ENCODE results near the gene AEBP1. TPM values are rescaled to one million over a fixed set of nuclear protein-coding genes. Genes with fewer than 3 reads are reported as not detected.
A peak's percentile ranks its signal among the peaks of the same experiment; 100 is the strongest.

Gene AEBP1
- total RNA-seq, 1 donor from 2014 or later, result 65.0 TPM

DNA sequence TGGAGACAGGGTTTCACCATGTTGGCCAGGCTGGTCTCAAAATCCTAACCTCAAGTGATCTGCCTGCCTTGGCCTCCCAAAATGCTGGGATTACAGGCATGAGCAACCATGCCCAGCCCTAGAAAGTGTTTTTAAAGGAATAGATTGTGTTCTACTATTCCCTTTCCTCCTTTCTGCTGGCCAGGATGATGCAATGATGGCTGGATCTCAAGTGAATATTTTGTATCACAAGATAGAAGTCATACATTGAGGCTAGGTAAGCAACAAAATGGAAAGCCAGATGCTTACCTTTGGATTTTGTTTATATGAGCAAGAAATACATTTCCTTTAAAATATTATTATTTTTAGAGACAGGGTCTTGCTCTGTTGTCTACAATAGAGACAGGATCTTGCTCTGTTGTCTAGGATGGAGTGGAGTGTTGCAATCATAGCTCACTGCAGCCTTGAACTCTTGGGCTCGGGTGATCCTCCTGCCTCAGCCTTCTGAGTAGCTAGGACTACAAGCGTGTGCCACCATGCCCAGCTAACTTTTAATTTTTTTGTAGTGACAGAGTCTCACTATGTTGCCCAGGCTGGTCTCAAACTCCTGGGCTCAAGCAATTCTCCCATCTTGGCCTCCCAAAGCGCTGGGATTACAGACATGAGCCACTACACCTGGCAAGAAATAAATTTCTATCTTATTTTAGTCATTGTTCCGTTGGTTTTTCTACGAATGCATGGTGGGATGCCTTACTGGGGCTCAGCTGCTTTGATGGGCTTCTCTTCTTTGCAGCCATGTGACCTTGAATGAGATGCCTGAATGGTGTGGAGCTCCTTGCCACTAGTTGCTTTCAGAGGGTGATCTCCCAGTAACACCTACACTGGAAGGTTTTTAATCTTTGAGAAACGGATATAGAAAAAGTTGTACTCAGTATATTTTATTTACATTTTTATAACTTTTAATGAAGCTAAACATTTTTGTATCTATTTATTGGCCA, 5.8 kb upstream of the AEBP1 start:
- H3K27ac ChIP-seq (ENCODE audit: low read depth, low read length), result no peak overlapping the region
- no peaks in the 10 kb centered on the region for H3K36me3 ChIP-seq (ENCODE audit: insufficient read depth, low read length)
- Mint-ChIP-seq H3K27me3 (ENCODE audit: low read depth, unreplicated experiment) (no peaks in the 10 kb centered on the region), H3K27ac (ENCODE audit: unreplicated experiment) (peak overlapping the region; percentile 63), H3K4me1 (ENCODE audit: low read depth, unreplicated experiment) (peaks cover 29% of the 10 kb centered on the region), H3K36me3 (ENCODE audit: low read depth, unreplicated experiment) (no peaks in the 10 kb centered on the region), H3K4me3 (ENCODE audit: unreplicated experiment) (no peak overlapping the region), H3K9me3 (ENCODE audit: unreplicated experiment) (no peaks in the 10 kb centered on the region)
- no peak overlapping the region for H2AFZ ChIP-seq (ENCODE audit: low read depth, low read length)
- H3K79me2 ChIP-seq (ENCODE audit: insufficient read depth, low read length), result no peaks in the 10 kb centered on the region
- FAIRE-seq (no peak), DNase-seq (ENCODE audit: low read depth) (no peak)
- H3K9me3 ChIP-seq (ENCODE audit: insufficient read depth, low read depth, low read length), result no peaks in the 10 kb centered on the region
- H3K27me3 ChIP-seq (ENCODE audit: insufficient read depth, low read length), result no peaks in the 10 kb centered on the region
- H3K9ac ChIP-seq (ENCODE audit: low read length), result no peak overlapping the region
- H3K4me3 ChIP-seq (ENCODE audit: insufficient read depth, low read depth, low read length), result no peak overlapping the region
- TF ChIP-seq, protein P1, sequence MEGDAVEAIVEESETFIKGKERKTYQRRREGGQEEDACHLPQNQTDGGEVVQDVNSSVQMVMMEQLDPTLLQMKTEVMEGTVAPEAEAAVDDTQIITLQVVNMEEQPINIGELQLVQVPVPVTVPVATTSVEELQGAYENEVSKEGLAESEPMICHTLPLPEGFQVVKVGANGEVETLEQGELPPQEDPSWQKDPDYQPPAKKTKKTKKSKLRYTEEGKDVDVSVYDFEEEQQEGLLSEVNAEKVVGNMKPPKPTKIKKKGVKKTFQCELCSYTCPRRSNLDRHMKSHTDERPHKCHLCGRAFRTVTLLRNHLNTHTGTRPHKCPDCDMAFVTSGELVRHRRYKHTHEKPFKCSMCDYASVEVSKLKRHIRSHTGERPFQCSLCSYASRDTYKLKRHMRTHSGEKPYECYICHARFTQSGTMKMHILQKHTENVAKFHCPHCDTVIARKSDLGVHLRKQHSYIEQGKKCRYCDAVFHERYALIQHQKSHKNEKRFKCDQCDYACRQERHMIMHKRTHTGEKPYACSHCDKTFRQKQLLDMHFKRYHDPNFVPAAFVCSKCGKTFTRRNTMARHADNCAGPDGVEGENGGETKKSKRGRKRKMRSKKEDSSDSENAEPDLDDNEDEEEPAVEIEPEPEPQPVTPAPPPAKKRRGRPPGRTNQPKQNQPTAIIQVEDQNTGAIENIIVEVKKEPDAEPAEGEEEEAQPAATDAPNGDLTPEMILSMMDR (IDR thresholded peaks at IDR 0.05; ENCODE audit: insufficient read depth, low read depth, low read length), result no peak
- no peak for TF ChIP-seq EZH2 (IDR thresholded peaks at IDR 0.05; ENCODE audit: insufficient read depth, low read length)
- no peaks in the 10 kb centered on the region for H4K20me1 ChIP-seq (ENCODE audit: insufficient read depth, low read length)
- peaks cover 17% of the 10 kb centered on the region for H3K4me1 ChIP-seq (ENCODE audit: insufficient read depth, low read length)
- no peak overlapping the region for H3K4me2 ChIP-seq (ENCODE audit: low read length)

DNA sequence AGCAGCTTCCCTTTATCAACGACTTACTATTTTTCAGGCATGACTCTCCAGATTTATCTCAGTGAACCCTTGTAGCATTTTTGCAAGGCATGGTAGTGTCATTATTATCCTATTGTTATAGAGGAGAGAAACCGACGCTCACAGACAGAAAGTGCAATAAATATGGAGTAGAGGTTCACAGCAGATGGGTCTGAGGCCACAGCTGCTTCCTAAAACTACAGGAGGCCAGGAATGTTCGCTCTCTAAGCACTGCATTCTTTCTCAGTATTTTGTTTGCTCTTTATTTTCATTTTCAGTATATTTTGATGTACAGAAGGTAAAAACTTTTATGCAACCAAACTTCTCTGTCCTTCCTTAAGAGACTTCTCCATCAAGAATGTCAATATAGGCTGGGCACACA, 4.5 kb upstream of the AEBP1 start:
- no peak overlapping the region for H3K9ac ChIP-seq (ENCODE audit: low read length)
- Mint-ChIP-seq H3K9me3 (ENCODE audit: unreplicated experiment) (no peaks in the 10 kb centered on the region), H3K27ac (ENCODE audit: unreplicated experiment) (peak overlapping the region; percentile 95), H3K4me1 (ENCODE audit: low read depth, unreplicated experiment) (peaks cover 28% of the 10 kb centered on the region), H3K36me3 (ENCODE audit: low read depth, unreplicated experiment) (no peaks in the 10 kb centered on the region), H3K27me3 (ENCODE audit: low read depth, unreplicated experiment) (no peaks in the 10 kb centered on the region), H3K4me3 (ENCODE audit: unreplicated experiment) (peak overlapping the region; percentile 27)
- no peak overlapping the region for H3K4me3 ChIP-seq (ENCODE audit: insufficient read depth, low read depth, low read length)
- no peaks in the 10 kb centered on the region for H3K79me2 ChIP-seq (ENCODE audit: insufficient read depth, low read length)
- DNase-seq (ENCODE audit: low read depth), result no peak
- H2AFZ ChIP-seq (ENCODE audit: low read depth, low read length), result no peak overlapping the region
- no peaks in the 10 kb centered on the region for H3K36me3 ChIP-seq (ENCODE audit: insufficient read depth, low read length)
- H3K4me2 ChIP-seq (ENCODE audit: low read length), result no peak overlapping the region
- H3K4me1 ChIP-seq (ENCODE audit: insufficient read depth, low read length), result peaks cover 17% of the 10 kb centered on the region
- no peak overlapping the region for H3K27ac ChIP-seq (ENCODE audit: low read depth, low read length)
- H3K27me3 ChIP-seq (ENCODE audit: insufficient read depth, low read length), result no peaks in the 10 kb centered on the region
- no peak for FAIRE-seq
- H4K20me1 ChIP-seq (ENCODE audit: insufficient read depth, low read length), result no peaks in the 10 kb centered on the region
- no peaks in the 10 kb centered on the region for H3K9me3 ChIP-seq (ENCODE audit: insufficient read depth, low read depth, low read length)
- TF ChIP-seq EZH2 (IDR thresholded peaks at IDR 0.05; ENCODE audit: insufficient read depth, low read length), result no peak
- TF ChIP-seq, protein P1 (IDR thresholded peaks at IDR 0.05; ENCODE audit: insufficient read depth, low read depth, low read length), result no peak

All from astrocyte (in vitro differentiated cells and primary cell).